PC-9 (cell line): ENCODE results near the gene PATL2. TPM values are rescaled to one million over a fixed set of nuclear protein-coding genes. Genes with fewer than 3 reads are reported as not detected.
"Not testable (repeated sequence)": the region's sequence is repeated elsewhere in the genome, so short reads cannot be mapped to it uniquely, and the experiment has no call there.

Experiments used
- BruUV-seq: library from RNA; stranded (reverse); fragments of 400-500 nt; replicated peaks from 2 replicates; lab custom pipeline; 2021; lab: Mats Ljungman, UMichigan
- CTCF ChIA-PET: fragments of 300-600 bp; sonication (Branson Sonifier 250); formaldehyde crosslinking; loops from one replicate; lab custom pipeline; 2022; ENCODE audit warnings: antibody characterized with exemption; lab: Charles Lee
- POLR2A ChIA-PET: fragments of 300-600 bp; sonication (Branson Sonifier 250); formaldehyde crosslinking; loops from one replicate; lab custom pipeline; 2022; ENCODE audit warnings: antibody characterized with exemption; ENCODE audit not compliant: unreplicated experiment; lab: Charles Lee
- DNase-seq, 2 experiments: peaks; one replicate each; pipeline versions ENCODE4 v3.0.0 to v3.0.0-alpha.2; 2015 to 2022; ENCODE audit warnings: mixed read lengths in 1 of 2
- H2AFZ ChIP-seq: fragments of 200-600 bp; sonication (generic); 2 replicates; pipeline ENCODE4 v1.8.1; 2017; ENCODE audit warnings: antibody characterized with exemption
- H3F3A ChIP-seq: fragments of 200-600 bp; sonication (generic); 2 replicates; pipeline ENCODE4 v1.8.1; 2017; ENCODE audit warnings: antibody characterized with exemption, mild to moderate bottlenecking, low read depth; ENCODE audit not compliant: insufficient read depth
- H3K27ac ChIP-seq: fragments of 200-600 bp; sonication (generic); 2 replicates; pipeline ENCODE4 v1.6.1; 2016; ENCODE audit warnings: mixed run types
- H3K27me3 ChIP-seq: fragments of 200-600 bp; sonication (generic); 2 replicates; pipeline ENCODE4 v1.6.1; 2016; ENCODE audit warnings: low read depth, mixed run types; ENCODE audit not compliant: insufficient read depth
- H3K36me3 ChIP-seq: fragments of 200-600 bp; sonication (generic); 2 replicates; pipeline ENCODE4 v1.6.1; 2016; ENCODE audit warnings: low read depth, mixed run types
- H3K4me1 ChIP-seq: fragments of 200-600 bp; sonication (generic); replicated peaks from 2 replicates; pipeline ENCODE4 v1.6.1; 2016; ENCODE audit warnings: mixed run types; ENCODE audit not compliant: insufficient read depth
- H3K4me2 ChIP-seq: fragments of 200-600 bp; sonication (generic); 2 replicates; pipeline ENCODE4 v1.6.1; 2017; ENCODE audit warnings: mixed run types
- H3K4me3 ChIP-seq: fragments of 200-600 bp; sonication (generic); 2 replicates; pipeline ENCODE4 v1.6.1; 2016; ENCODE audit warnings: mixed run types
- H3K79me2 ChIP-seq: fragments of 200-600 bp; sonication (generic); 2 replicates; pipeline ENCODE4 v1.6.1; 2017; ENCODE audit warnings: low read depth, mixed run types
- H3K9me2 ChIP-seq: fragments of 200-600 bp; sonication (generic); 2 replicates; pipeline ENCODE4 v1.8.1; 2017; ENCODE audit warnings: mild to moderate bottlenecking; ENCODE audit not compliant: insufficient read depth
- H3K9me3 ChIP-seq: fragments of 200-600 bp; sonication (generic); 2 replicates; pipeline ENCODE4 v1.8.1; 2016; ENCODE audit warnings: low read depth; ENCODE audit not compliant: insufficient read depth
- H4K20me1 ChIP-seq: fragments of 200-600 bp; sonication (generic); 2 replicates; pipeline ENCODE4 v1.8.1; 2017; ENCODE audit not compliant: insufficient read depth
- CTCF ChIP-seq: fragments of 200-600 bp; sonication (generic); conservative IDR thresholded peaks from 2 replicates; pipeline ENCODE4 v1.6.1; 2017; ENCODE audit warnings: mixed run types, antibody characterized with exemption, mild to moderate bottlenecking, moderate library complexity
- EZH2 ChIP-seq: fragments of 200-600 bp; sonication (generic); IDR thresholded peaks from 2 replicates; pipeline ENCODE4 v1.8.0; 2017; ENCODE audit warnings: antibody characterized with exemption, low read depth
- intact Hi-C: fragments of 100-400 bp; cut with micrococcal nuclease; formaldehyde crosslinking; loops from one replicate; pipeline ENCODE4 v1.10.0; 2022; ENCODE audit not compliant: unreplicated experiment
- total RNA-seq: library from RNA; stranded (reverse); gene quantifications from 2 replicates; pipeline ENCODE4 v1.2.3, GENCODE V29; 2021

PATL2 gene
- total RNA-seq, 1 experiment from 2014 or later, result 0.61 TPM

DNA sequence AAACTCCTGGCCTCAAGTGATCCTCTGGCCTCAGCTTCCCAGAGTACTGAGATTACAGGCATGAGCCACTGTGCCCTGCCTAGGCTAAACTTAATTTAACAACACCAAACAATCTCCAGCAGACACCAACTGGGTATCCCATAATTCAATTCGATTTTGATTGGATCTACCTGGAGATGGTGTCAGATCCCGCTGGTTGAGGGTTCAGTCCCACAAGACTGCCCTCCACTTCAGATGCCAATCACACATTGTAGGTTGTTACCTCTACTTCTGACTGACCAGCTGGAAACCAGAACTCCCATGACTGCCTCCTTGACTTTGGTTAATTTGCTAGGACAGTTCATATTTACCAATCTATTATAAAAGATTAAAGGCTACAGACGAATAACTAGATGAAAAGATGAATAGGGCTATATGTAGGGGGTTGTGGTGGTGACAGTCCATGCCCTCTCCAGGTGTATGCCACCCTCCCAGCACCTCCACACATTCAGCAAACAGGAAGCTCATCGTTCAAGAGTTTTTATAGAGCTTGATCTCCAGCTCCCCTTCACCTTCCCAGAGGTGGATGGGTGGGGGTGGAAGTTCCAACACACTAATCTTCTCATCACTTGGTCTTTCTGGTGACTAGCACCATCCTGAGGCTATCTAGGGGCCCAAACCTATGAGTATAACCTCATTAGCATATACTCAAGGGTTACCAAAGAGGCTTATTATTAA lies 9.5 kb upstream of the PATL2 start:
- intact Hi-C loops, result no loop called here
- Histone ChIP-seq H3K27me3 (no peaks in the 10 kb centered on the region), H3K4me3 (no peak overlapping the region), H3K79me2 (no peaks in the 10 kb centered on the region), H3K9me2 (no peaks in the 10 kb centered on the region), H4K20me1 (no peaks in the 10 kb centered on the region), H3K4me1 (no peaks in the 10 kb centered on the region), H3K27ac (no peak overlapping the region), H3K9me3 (no peaks in the 10 kb centered on the region), H3K36me3 (peaks cover 3% of the 10 kb centered on the region; the same call in 1 of the 2 replicates), H3K4me2 (no peak overlapping the region), H2AFZ (no peak overlapping the region), H3F3A (peaks cover 7% of the 10 kb centered on the region; the same call in 1 of the 2 replicates)
- BruUV-seq, result no TSS peak
- ChIA-PET CTCF (no interaction called here), POLR2A (interaction anchor here (0.6 kb wide), 1 partner anchor 57 kb away, joined by 5 read pairs; no protein-coding TSS in a partner anchor)
- DNase-seq, result no peak
- TF ChIP-seq EZH2 (no peak), CTCF (no peak)

DNA sequence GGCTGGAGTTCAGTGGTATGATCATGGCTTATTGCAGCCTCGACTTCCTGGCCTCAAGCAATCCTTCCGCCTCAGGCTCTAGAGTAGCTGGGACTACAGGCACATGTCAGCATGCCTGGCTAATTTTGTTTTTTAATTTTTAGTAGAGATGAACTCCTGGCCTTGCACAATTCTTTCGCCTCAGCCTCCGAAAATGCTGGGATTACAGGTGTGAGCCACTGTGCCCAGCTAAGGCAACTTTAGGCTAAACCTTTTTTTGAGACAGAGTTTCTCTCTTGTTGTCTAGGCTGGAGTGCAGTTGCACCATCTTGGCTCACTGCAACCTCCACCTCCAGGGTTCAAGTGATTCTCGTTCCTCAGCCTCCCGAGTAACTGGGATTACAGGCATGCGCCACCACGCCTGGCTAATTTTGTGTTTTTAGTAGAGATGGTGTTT lies 8.9 kb upstream of the PATL2 start:
- H3K36me3 ChIP-seq, intact Hi-C loops, H2AFZ ChIP-seq, H3K9me2 ChIP-seq, CTCF ChIA-PET, H3K4me1 ChIP-seq, H3K4me3 ChIP-seq, H3K27me3 ChIP-seq, H3K9me3 ChIP-seq, H3K27ac ChIP-seq, DNase-seq, BruUV-seq, H3K79me2 ChIP-seq, H3F3A ChIP-seq, H4K20me1 ChIP-seq, H3K4me2 ChIP-seq, POLR2A ChIA-PET: not testable (repeated sequence)

DNA sequence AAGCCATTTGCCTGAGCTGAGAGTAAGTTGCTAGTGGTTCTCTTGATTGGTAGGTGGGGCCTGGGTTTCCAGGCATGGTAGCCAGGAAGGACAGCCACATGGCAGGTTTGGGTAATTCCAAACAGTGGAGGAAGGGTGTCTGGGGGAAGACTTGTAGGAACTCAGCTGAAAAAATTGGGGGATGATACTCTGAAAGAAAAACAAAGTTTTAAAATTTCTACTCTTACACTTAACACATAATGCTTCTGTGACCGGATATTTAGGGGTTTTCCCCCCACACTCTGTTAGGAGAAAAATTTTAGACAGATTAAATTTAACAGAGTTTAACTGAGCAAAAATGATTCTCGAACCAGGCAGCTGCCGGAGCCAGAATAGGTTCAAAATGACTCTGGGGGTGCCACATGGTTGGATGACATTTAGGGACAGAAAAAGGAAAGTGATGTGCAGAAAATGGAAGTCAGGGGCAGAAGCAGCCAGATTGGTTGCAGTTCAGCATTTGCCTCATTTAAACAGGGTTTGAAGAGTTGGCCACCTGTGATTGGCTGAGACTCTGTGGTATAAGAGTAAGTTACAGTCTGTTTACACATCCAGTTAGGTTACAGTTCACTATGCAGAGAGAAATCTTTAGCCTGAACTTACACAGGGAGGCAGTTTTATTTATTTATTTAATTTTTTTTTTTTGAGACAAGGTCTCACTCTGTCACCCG lies 8.3 kb upstream of the PATL2 start:
- ChIA-PET POLR2A (no interaction called here), CTCF (no interaction called here)
- no peak overlapping the region for H3K27ac ChIP-seq
- H3K9me2 ChIP-seq, result no peaks in the 10 kb centered on the region
- H3K79me2 ChIP-seq, result peaks cover 10% of the 10 kb centered on the region
- intact Hi-C loops, result no loop called here
- H3K9me3 ChIP-seq, result no peaks in the 10 kb centered on the region
- DNase-seq, result no peak
- H3K36me3 ChIP-seq, result peaks cover 3% of the 10 kb centered on the region; the same call in 1 of the 2 replicates
- no TSS peak for BruUV-seq
- H4K20me1 ChIP-seq, result no peaks in the 10 kb centered on the region
- H3K27me3 ChIP-seq, result no peaks in the 10 kb centered on the region
- no peak overlapping the region for H3K4me3 ChIP-seq
- H3K4me2 ChIP-seq, result no peak overlapping the region
- H3F3A ChIP-seq, result peaks cover 7% of the 10 kb centered on the region; the same call in 1 of the 2 replicates
- TF ChIP-seq CTCF, result no peak
- no peak for TF ChIP-seq EZH2
- H2AFZ ChIP-seq, result no peak overlapping the region
- H3K4me1 ChIP-seq, result no peaks in the 10 kb centered on the region
